ENCODE measurements around the gene MAPKAP1. TPM values are rescaled to one million over a fixed set of nuclear protein-coding genes. Genes with fewer than 3 reads are reported as not detected.

The MAPKAP1 gene
- total and polyA plus RNA-seq, 9 of the 15 experiments (the other 6 are each of a cell fraction or from before 2014, with no cell fraction given) = 2.6 to 82.1 (median 61.1) TPM

DNA sequence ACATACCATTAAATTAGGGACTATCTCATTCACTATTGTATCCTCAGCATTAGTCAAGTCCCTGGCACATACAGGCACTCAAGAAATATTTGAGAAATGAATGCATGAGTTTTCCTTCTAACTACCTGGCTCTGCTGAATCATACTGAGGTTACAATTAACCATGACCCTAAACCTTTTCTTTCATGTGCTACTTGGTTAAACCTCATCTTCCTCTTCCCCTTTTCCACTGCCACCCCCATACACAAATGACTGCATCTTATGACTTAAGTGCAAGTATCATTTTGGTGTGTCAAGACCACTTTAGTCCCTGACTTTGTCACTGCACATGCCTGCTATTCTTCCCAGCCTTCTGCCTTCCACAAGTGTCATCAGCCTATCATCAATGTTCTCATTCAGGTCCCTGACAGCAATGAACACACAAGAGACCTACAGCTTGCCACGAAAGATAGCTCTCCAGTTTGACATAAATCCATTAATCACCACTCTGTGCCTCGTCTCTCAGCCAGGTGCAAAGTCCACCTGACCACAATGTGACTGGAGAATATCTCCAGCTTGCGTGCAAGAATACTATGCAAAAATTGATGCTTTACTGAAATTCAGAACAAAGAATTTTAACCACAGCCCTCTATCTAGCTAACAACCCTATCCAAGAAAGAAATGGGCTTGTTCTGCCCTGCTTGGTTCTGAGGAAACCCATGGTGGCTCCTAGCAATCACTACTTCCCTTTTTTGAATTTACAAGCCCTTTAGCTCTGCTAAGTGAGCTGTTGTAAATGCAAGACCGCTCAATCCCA is 74.5 kb downstream of the MAPKAP1 start (continued):
- TF ChIP-seq E2F4 (CRISPR knock-in tag; IDR thresholded peaks at IDR 0.05; ENCODE audit: low read depth) = no peak
- TF ChIP-seq ZEB2 (IDR thresholded peaks at IDR 0.05) = peak; percentile 77; the same call in 1 of the 2 replicates
- TF ChIP-seq MEIS2 (IDR thresholded peaks at IDR 0.05; ENCODE audit: partially characterized antibody) = peak; percentile 94
- no peak for TF ChIP-seq HCFC1 (IDR thresholded peaks at IDR 0.05; ENCODE audit: low read depth, low read length)
- TF ChIP-seq CHD1 (IDR thresholded peaks at IDR 0.05; ENCODE audit: low read length) = no peak
- no peak for TF ChIP-seq HNRNPL (IDR thresholded peaks at IDR 0.05; ENCODE audit: low read depth, low read length)
- peak in 1 of 2 experiments; percentile 36; a peak in 1 of 4 replicates for TF ChIP-seq TRIM24 (IDR thresholded peaks at IDR 0.05)
- peak; percentile 73 for TF ChIP-seq TAL1 (IDR thresholded peaks at IDR 0.05)
- no peak for TF ChIP-seq BRF1 (IDR thresholded peaks at IDR 0.05; ENCODE audit: borderline replicate concordance, extremely low read depth, insufficient read length)
- peak; percentile 22; the same call in 1 of the 2 replicates for TF ChIP-seq NCOR1 (IDR thresholded peaks at IDR 0.05)
- TF ChIP-seq ZNF282 (CRISPR knock-in tag; IDR thresholded peaks at IDR 0.05) = no peak
- peak; percentile 60; the same call in 1 of the 2 replicates for TF ChIP-seq MTA2 (IDR thresholded peaks at IDR 0.05; ENCODE audit: low read depth)

All from K562 (cell line).